SKM-1 treated with dmso at 0.1 percent for 144 hours (cell line): ENCODE data around the gene DCXR.

Experiments
- DNase-seq: peaks from one replicate; lab custom pipeline; 2025; ENCODE audit not compliant: unreplicated experiment; lab: John Stamatoyannopoulos, UW

Gene DCXR

DNA sequence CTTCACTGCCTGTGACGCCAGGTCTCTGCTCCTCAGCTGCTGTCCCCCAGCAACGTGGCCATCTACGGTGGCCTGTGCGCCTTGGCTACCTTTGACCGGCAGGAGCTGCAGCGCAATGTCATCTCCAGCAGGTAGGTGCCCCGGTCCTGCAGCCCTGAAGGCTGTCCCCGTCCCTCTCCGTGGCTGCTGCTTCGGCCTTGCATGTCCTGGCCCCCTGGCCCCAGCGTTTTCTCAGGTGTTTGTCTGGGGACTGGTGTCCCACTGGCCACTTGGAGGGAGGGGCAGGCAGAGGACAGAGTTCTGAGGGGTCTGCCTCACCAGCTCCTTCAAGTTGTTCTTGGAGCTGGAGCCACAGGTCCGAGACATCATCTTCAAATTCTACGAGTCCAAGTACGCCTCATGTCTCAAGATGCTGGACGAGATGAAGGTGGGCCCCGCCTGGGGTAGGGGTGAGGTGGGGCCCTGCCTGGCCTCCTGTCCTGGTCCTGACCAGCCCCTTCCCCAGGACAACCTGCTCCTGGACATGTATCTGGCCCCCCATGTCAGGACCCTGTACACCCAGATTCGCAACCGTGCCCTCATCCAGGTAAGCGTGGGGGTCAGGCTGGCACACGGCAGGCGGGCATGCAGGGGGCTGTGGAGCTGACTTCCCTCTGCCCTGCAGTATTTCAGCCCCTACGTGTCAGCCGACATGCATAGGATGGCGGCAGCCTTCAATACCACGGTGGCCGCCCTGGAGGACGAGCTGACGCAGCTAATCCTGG is 18.6 kb upstream of the DCXR start:
- DNase-seq = no peak

DNA sequence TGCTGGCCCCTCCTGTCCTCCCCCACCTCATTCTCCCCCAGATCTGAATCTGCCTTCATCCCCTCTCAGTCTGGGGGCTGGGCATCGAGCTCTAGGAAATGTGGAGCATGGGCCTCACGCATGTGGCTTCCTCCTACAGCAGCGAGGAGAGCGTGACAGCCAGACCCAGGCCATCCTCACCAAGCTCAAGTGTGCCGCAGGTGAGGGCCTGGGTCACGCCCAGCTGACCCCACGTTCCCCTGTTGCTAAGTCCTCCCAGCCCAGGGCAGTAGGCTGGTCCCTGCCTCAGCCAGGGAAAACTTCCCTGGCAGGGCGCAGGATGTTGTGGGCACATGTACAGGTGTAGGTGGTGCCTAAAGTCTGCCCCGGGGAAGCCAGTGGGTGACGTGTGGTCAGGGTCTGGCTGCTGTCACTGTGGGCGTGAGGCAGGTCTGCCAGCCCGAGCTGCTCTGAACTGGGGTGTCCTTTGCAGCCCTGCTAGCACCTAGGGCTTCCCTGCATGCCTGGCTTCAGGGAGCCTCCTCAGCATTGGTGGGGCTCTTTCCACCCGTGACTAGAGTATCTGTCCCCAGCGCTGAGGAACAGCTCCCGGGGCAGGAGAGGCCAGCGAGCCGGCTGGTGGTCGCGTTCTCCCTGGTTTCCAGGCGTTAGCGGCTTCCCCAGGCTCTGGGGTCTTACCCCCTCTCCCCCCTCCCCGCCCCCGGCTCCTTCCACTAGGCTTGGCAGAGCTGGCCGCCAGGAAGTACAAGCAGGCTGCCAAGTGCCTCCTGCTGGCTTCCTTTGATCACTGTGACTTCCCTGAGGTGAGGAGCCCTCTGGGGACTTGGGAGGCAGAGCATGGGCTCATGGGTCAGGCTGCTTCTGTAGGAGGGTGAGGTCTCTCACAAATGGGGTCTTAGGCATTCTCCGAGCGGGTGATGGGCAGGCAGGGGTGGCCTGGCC is 17.8 kb upstream of the DCXR start:
- no peak for DNase-seq

GRCh38 chr17:82054351-82055022 is 17.0 kb upstream of the DCXR start:
- DNase-seq = no peak

GRCh38 chr17:82053556-82054263 is 16.2 kb upstream of the DCXR start:
- no peak for DNase-seq

DNA sequence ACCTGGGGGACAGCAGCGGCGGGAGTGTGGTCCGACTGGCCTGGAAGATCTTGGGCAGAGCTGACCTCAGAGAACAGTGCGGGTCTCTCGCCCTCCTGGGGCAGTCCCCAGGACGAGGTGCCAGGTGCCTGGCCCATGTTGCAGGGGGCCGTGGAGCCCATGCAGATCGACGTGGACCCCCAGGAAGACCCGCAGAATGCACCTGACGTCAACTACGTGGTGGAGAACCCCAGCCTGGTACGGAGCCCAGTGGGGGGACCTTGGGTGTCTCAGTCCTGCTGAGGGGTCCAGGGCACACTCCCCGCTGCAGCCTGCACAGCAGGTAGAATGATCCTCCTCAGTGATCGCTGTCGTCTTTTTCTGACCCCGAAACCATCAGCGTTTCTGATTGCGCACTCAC is 15.6 kb upstream of the DCXR start:
- no peak for DNase-seq

- no peak for DNase-seq
Observed at GRCh38 chr17:82052638-82053059, 15.2 kb upstream of the DCXR start.

GRCh38 chr17:82051776-82052637 is 14.5 kb upstream of the DCXR start, which contains the start of the genes GPS1 and RFNG:
Gene GPS1, plus strand, starts transcription at chr17:82051898. Its CDS starts 34 bp downstream, at chr17:82051932.
Gene RFNG, minus strand, starts transcription at chr17:82051811. Its CDS starts 45 bp downstream, at chr17:82051766.
- peak; percentile 53 for DNase-seq

DNA sequence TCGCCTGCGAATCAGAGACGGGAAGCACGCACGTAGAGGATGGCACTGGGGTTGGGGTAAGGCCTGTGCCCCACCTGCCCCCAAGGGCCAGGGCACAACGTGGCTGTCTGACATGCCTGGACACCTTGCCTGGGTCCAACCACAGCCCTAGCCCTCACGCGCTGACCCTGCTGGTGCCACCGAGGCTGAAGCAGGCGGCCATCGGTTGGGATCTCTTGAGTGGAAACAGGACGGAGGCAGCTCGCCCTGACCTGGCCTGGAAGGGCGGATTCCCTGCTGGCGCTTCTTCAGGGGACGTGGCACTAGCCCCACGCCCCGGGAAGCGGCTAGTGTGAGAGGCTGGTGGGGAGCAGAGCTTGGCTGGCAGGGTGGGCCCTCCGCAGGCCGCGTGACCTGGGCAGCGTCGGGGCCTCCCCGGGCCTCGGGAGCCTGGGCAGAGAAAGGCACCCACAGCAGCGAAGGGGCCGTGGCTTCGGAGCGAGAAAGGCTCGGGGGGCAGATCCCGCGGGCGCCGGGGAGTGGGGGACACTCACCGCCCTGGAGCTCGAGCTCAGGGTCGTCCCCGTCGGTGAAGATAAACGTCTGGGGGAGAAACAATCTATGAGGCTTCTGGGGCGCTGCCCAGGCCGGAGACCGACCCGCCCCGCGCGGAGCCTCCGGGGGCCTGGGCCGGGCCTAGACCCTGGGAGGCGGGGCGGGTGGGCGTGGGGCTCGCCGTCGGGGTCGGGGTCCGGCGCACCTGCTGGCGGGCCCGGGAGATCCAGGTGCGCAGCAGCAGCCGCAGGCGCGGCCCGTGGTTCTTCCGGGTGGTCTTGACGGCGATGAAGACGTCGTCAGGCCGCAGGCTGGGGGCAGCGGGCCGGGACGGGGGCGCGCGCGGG is 13.5 kb upstream of the DCXR start:
- no peak for DNase-seq

DNA sequence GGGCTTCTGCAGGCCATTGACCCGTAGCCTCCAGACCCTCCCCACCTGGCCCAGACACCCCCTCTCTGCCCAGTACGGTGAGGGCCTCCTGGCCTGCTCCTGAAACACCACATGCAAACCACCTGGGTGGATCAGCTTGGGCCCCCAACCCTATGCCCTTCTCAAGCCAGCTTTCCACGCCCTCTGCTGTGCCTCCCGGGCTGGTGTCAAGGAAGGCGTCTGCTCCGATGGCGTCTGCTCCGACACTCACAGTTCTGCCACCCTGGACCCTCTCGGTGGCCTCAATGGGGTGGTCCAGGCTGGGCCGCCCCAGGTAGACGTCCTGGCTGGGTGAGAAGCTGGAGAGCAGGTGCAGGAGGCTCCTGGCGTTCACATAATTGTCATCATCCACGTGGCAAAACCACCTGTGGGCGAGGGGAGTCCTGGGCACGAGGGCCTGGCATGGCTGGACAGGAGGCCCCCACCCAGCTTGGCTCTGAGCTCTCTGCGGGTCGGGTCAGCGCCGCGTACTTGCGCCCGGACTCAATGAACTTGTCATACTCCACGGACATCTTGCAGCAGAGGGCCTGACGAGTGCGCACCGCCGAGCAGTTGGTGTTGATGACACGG is 12.8 kb upstream of the DCXR start:
- DNase-seq = no peak

GRCh38 chr17:82049521-82049971 is 12.0 kb upstream of the DCXR start:
- DNase-seq = no peak

DNA sequence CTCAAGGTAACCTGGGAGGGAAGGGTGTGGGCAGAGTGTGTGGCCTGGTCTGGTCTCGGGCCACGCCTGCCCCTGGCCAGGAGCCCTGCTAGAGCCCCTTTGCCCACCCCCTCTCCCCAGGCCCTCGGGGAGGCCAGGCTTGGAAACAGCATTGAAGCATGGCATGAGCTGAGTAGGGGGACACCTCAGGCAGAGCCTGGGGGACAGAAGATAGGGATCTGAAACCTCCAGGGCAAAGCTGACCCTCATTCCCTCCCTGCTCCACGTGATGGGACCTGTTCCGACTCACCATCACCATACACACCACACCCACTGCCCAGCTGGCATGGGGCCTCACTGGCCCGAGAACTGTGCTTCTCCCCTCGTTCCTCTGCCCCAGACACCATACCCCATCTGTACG is 11.6 kb upstream of the DCXR start:
- no peak for DNase-seq

DNA sequence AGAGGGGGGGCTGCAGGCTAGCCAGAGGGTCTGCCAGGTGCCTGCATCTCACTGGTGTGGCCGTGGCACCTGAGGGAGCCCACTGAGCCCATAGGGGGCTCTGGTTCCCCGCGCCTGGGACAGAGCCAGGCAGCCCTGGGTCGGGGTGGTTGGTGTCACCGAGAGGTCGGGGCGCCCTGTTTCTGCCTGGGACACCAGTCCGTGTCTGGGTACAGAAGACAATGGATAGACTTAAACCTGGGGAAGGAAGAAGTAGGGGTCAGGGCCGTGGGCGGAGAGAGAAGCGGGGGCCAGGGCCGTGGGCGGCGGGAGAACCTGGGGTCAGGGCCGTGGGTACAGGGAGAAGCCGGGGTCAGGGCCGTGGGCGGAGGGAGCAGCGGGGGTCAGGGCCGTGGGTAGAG is 11.1 kb upstream of the DCXR start:
- DNase-seq = no peak

DNA sequence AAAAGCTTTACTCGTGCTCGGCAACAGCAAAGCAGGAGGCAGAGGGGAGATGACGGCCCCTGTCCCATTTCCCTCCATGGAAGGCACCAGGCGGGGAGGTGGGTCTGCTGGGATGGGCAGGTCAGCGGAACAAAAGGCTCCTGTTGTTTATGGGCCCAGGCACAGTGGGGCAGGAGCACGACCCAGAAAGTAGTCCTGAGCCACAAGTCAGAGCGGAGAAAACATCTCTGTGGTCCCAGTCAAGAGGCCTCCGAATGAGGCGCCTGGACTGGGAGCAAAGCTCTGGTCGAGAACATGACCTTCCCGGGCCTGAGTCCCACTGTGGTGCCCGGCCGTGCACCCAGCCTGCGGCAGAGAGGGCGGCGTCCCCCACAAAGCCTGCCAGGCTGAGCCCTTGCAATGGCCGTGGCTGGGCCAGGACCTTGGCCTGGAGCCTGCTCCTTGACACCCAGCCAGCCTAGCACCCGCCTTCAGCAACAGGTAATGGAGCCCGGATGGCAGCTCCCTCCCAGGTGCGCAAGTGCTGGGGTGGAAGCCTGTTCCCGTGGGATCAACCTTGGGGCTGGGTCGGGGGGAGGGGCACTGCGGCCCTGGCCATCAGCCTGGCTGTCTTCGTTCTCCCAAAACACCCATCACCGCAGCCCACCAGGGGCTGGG is 10.5 kb upstream of the DCXR start:
- no peak for DNase-seq

DNA sequence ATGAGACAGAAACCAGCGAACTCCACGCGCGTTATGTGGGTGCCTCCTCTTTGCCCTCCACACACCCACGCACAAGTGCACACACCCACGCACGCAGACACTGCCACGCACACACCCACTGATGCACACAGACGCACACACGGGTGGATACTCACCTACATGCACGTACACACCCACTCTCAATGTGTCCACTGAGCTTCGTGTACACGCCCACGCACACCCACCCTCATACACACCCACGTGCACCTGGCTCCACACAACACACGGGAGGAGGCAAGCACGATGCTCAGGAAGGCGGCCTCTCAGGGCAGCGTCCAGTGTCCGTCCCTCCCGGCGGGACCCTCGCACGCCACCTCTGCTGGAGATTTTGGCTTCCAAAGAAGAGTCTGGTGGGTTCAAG is 9.9 kb upstream of the DCXR start:
- DNase-seq = no peak

- DNase-seq = no peak
Observed at GRCh38 chr17:82046903-82047302, 9.4 kb upstream of the DCXR start.

GRCh38 chr17:82045936-82046484 is 8.5 kb upstream of the DCXR start:
- no peak for DNase-seq

- no peak for DNase-seq
Observed at GRCh38 chr17:82043507-82043906, 6.0 kb upstream of the DCXR start.

DNA sequence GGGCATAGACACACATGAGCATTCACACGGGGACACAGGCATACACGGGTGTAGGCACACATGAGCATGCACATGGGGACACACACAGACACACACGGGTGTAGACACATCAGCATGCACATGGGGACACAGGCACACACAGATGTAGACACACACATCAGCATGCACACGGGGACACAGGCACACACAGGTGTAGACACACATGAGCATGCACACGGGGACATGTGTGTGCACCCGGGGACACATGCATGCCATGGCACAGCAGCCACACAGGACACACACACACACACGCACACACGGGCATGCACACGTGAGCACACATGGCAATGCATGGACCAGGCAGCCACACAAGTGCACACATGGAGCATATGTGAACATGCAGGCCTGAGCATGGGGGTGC is 5.2 kb upstream of the DCXR start:
- DNase-seq = no peak
